HepG2 (cell line): ENCODE results near the gene SMO. TPM values are rescaled to one million over a fixed set of nuclear protein-coding genes. Genes with fewer than 3 reads are reported as not detected.

Experiments
- ELF4 ChIP-seq: sonication (generic); formaldehyde crosslinking; IDR thresholded peaks from 2 replicates; pipeline ENCODE4 v1.5.0; 2020; ENCODE audit warnings: missing genetic modification reagents, mild to moderate bottlenecking, moderate library complexity, borderline replicate concordance
- FOXJ3 ChIP-seq: sonication (generic); formaldehyde crosslinking; IDR thresholded peaks from 2 replicates; pipeline ENCODE4 v1.4.0; 2020; ENCODE audit warnings: missing genetic modification reagents, mild to moderate bottlenecking, borderline replicate concordance
- GATAD1 ChIP-seq: IDR thresholded peaks from 2 replicates; pipeline ENCODE4 v1.6.1; 2016; ENCODE audit warnings: missing genetic modification reagents, missing compliant biosample characterization
- HNF4G ChIP-seq, 2 experiments: sonication (generic) in 1 of 2; formaldehyde crosslinking in 1 of 2; IDR thresholded peaks; 2 replicates each; pipeline versions ENCODE4 v1.4.0 to v1.6.1; 2011 to 2020; ENCODE audit warnings: borderline replicate concordance in 2 of 2, low read depth in 2 of 2, mild to moderate bottlenecking in 2 of 2, low read length in 1 of 2, missing genetic modification reagents in 1 of 2, moderate library complexity in 1 of 2
- KDM2A ChIP-seq: sonication (generic); formaldehyde crosslinking; IDR thresholded peaks from 2 replicates; pipeline ENCODE4 v1.4.0; 2020; ENCODE audit warnings: low read depth, missing genetic modification reagents, borderline replicate concordance
- MAZ ChIP-seq, 2 experiments: sonication (generic) in 1 of 2; formaldehyde crosslinking in 1 of 2; IDR thresholded peaks; 2 replicates each; pipeline versions ENCODE4 v1.5.0 to v1.6.1; 2012 to 2020; ENCODE audit warnings: low read depth in 2 of 2, mild to moderate bottlenecking in 2 of 2, borderline replicate concordance in 1 of 2, improper control_type of control experiment in 1 of 2, low read length in 1 of 2, missing genetic modification reagents in 1 of 2, moderate library complexity in 1 of 2
- MXI1 ChIP-seq: IDR thresholded peaks from 3 replicates; pipeline ENCODE4 v1.6.1; 2012; ENCODE audit warnings: low read depth, low read length, inconsistent platforms, borderline replicate concordance
- NFIB ChIP-seq: sonication (generic); formaldehyde crosslinking; IDR thresholded peaks from 2 replicates; pipeline ENCODE4 v1.9.0; 2021; ENCODE audit warnings: missing genetic modification reagents, mild to moderate bottlenecking, borderline replicate concordance
- NFKBIZ ChIP-seq: IDR thresholded peaks from 2 replicates; pipeline ENCODE4 v1.6.1; 2018; ENCODE audit warnings: missing genetic modification reagents, missing compliant biosample characterization
- POLR2AphosphoS2 ChIP-seq: IDR thresholded peaks from 2 replicates; pipeline ENCODE4 v1.6.1; 2011; ENCODE audit warnings: low read depth, low read length, improper control_type of control experiment
- RAD21 ChIP-seq: fragments of 450-650 bp; formaldehyde crosslinking; IDR thresholded peaks from 2 replicates; pipeline ENCODE4 v1.5.0; 2020; ENCODE audit warnings: mild to moderate bottlenecking
- ZBTB8A ChIP-seq: sonication (generic); formaldehyde crosslinking; IDR thresholded peaks from 2 replicates; pipeline ENCODE4 v1.4.0; 2020; ENCODE audit warnings: mild to moderate bottlenecking, low read depth, missing genetic modification reagents, borderline replicate concordance
- ZNF296 ChIP-seq: sonication (generic); formaldehyde crosslinking; conservative IDR thresholded peaks from 2 replicates; pipeline ENCODE4 v1.5.0; 2020; ENCODE audit warnings: mild to moderate bottlenecking, missing genetic modification reagents
- ZNF496 ChIP-seq: sonication (generic); formaldehyde crosslinking; IDR thresholded peaks from 2 replicates; pipeline ENCODE4 v1.8.1; 2023; ENCODE audit warnings: mild to moderate bottlenecking, moderate library complexity, missing genetic modification reagents; ENCODE audit not compliant: insufficient replicate concordance
- ZNF788 ChIP-seq: sonication (generic); formaldehyde crosslinking; IDR thresholded peaks from 2 replicates; pipeline ENCODE4 v1.5.0; 2020; ENCODE audit warnings: mild to moderate bottlenecking, missing genetic modification reagents, borderline replicate concordance
- ZNF792 ChIP-seq: IDR thresholded peaks from 2 replicates; pipeline ENCODE4 v1.6.1; 2016
- ZSCAN21 ChIP-seq: sonication (generic); formaldehyde crosslinking; IDR thresholded peaks from 2 replicates; pipeline ENCODE4 v1.8.0; 2022; ENCODE audit warnings: mild to moderate bottlenecking, missing genetic modification reagents, moderate library complexity, borderline replicate concordance
- polyA plus RNA-seq, 8 experiments: library from polyadenylated mRNA; depleted of rRNA in 3 of 8; stranded (reverse) in 7 of 8; unstranded in 1 of 8; fragments of >200 nt; fragmentation: Illumina TruSeq in 4 of 8; extraction: Trizol in 4 of 8; gene quantifications; 2 replicates each; pipeline versions ENCODE4 v1.2.1 to v1.2.3, GENCODE V29; 2011 to 2016; ENCODE audit warnings: low read depth in 4 of 8, missing spikeins in 1 of 8, mixed read lengths in 1 of 8; ENCODE audit not compliant: insufficient read depth in 1 of 8
- total RNA-seq, 5 experiments: library from RNA; depleted of rRNA; stranded (reverse); fragments of >200 nt; fragmentation: Illumina TruSeq; extraction: Trizol; gene quantifications; 2 replicates each; pipeline ENCODE4 v1.2.3, GENCODE V29; 2016; ENCODE audit warnings: low read depth in 1 of 5
- TF ChIP-seq, protein P1 (sequence below): sonication (generic); formaldehyde crosslinking; IDR thresholded peaks from 2 replicates; pipeline ENCODE4 v1.4.0; 2020; ENCODE audit warnings: missing genetic modification reagents
- TF ChIP-seq, protein P2 (sequence below), 2 experiments: sonication (generic) in 1 of 2; formaldehyde crosslinking in 1 of 2; IDR thresholded peaks; 2 replicates each; pipeline versions ENCODE4 v1.4.0 to v1.6.1; 2018 to 2020; ENCODE audit warnings: missing genetic modification reagents in 2 of 2, borderline replicate concordance in 1 of 2, low read depth in 1 of 2, mild to moderate bottlenecking in 1 of 2, missing biosample characterization in 1 of 2
- TF ChIP-seq, protein P3 (sequence below): sonication (generic); formaldehyde crosslinking; IDR thresholded peaks from 2 replicates; pipeline ENCODE4; 2020; ENCODE audit warnings: missing genetic modification reagents, mild to moderate bottlenecking, borderline replicate concordance

Gene SMO
- total and polyA plus RNA-seq, 2 of the 13 experiments (the other 11 are each of a cell fraction or from before 2014, with no cell fraction given): 23.8 to 32.3 TPM

DNA sequence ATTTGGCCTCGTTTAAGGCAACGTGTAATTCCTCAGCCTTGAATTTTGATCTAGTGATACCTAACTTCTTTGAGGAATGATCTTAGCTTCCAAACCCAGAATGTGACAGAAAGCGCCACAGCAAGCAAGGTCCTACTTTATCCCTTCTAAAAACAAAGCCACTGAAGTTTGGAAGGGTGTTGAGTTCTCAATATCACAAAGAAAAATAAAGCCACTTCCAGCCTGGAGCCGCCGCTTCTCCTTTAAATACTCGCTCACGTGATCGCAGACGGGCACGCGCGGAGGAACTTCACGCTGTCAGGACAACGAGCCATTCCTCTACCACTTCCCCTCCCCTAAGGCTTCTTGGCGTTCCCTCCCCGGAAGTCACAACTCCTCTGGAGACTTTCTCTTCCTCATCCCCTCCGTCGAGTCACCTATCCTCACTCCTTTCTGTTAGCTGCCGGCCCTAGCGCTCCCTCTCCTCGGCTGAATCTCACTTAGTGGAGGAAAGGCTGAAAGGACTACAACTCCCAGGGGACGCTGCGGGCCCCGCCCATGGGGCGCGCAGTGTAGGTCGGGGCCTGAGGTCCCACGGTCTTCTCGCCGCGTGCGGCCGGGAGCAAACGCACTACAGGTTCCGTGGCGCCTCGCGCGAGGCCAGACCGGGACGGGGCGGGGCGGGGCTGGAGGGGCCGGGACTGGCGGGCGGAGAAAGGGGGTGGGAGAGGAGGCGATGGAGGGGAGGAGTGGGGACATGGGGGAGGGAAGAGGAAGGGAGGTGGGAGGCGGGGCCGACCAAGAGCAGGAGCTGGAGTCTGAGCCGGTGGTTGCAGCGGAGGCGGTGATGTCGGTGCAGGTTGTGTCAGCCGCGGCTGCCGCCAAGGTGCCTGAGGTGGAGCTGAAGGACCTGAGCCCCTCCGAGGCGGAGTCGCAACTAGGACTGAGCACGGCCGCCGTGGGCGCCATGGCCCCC is 36.1 kb downstream of the SMO start, which contains the start of gene AHCYL2 (continued):
- no peak for TF ChIP-seq ZNF496 (CRISPR knock-in tag)
- 0 out of 2 replicates have a peak, but pooled peaks have one; percentile 22 for TF ChIP-seq ZNF792
- TF ChIP-seq KDM2A (CRISPR knock-in tag): peak; percentile 79; the same call in 1 of the 2 replicates
- TF ChIP-seq, protein P1, sequence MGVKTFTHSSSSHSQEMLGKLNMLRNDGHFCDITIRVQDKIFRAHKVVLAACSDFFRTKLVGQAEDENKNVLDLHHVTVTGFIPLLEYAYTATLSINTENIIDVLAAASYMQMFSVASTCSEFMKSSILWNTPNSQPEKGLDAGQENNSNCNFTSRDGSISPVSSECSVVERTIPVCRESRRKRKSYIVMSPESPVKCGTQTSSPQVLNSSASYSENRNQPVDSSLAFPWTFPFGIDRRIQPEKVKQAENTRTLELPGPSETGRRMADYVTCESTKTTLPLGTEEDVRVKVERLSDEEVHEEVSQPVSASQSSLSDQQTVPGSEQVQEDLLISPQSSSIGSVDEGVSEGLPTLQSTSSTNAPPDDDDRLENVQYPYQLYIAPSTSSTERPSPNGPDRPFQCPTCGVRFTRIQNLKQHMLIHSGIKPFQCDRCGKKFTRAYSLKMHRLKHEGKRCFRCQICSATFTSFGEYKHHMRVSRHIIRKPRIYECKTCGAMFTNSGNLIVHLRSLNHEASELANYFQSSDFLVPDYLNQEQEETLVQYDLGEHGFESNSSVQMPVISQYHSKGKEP (CRISPR knock-in tag): no peak
- TF ChIP-seq, protein P2, sequence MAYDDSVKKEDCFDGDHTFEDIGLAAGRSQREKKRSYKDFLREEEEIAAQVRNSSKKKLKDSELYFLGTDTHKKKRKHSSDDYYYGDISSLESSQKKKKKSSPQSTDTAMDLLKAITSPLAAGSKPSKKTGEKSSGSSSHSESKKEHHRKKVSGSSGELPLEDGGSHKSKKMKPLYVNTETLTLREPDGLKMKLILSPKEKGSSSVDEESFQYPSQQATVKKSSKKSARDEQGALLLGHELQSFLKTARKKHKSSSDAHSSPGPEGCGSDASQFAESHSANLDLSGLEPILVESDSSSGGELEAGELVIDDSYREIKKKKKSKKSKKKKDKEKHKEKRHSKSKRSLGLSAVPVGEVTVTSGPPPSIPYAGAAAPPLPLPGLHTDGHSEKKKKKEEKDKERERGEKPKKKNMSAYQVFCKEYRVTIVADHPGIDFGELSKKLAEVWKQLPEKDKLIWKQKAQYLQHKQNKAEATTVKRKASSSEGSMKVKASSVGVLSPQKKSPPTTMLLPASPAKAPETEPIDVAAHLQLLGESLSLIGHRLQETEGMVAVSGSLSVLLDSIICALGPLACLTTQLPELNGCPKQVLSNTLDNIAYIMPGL (CRISPR knock-in tag; IDR thresholded peaks at IDR 0.05; ENCODE audit: borderline replicate concordance in 1 of 2, low read depth in 1 of 2): peak; percentile 13 to 66; a peak in 2 of 4 replicates
- TF ChIP-seq ZBTB8A (CRISPR knock-in tag): no peak
- TF ChIP-seq, protein P3, sequence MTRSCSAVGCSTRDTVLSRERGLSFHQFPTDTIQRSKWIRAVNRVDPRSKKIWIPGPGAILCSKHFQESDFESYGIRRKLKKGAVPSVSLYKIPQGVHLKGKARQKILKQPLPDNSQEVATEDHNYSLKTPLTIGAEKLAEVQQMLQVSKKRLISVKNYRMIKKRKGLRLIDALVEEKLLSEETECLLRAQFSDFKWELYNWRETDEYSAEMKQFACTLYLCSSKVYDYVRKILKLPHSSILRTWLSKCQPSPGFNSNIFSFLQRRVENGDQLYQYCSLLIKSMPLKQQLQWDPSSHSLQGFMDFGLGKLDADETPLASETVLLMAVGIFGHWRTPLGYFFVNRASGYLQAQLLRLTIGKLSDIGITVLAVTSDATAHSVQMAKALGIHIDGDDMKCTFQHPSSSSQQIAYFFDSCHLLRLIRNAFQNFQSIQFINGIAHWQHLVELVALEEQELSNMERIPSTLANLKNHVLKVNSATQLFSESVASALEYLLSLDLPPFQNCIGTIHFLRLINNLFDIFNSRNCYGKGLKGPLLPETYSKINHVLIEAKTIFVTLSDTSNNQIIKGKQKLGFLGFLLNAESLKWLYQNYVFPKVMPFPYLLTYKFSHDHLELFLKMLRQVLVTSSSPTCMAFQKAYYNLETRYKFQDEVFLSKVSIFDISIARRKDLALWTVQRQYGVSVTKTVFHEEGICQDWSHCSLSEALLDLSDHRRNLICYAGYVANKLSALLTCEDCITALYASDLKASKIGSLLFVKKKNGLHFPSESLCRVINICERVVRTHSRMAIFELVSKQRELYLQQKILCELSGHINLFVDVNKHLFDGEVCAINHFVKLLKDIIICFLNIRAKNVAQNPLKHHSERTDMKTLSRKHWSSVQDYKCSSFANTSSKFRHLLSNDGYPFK: peak; percentile 63; the same call in 1 of the 2 replicates
- TF ChIP-seq ELF4 (CRISPR knock-in tag): no peak
- TF ChIP-seq NFKBIZ (CRISPR knock-in tag): no peak
- no peak for TF ChIP-seq NFIB (CRISPR knock-in tag)
- TF ChIP-seq RAD21 (CRISPR knock-in tag): no peak
- TF ChIP-seq MAZ (IDR thresholded peaks at IDR 0.05; ENCODE audit: borderline replicate concordance, low read depth, low read length): peak; percentile 84; the same call in 1 of the 2 replicates
- peak; percentile 72; the same call in 1 of the 2 replicates for TF ChIP-seq MAZ (CRISPR knock-in tag; IDR thresholded peaks at IDR 0.05; ENCODE audit: low read depth)
- TF ChIP-seq ZNF296 (CRISPR knock-in tag): no peak
- no peak for TF ChIP-seq ZSCAN21
- TF ChIP-seq POLR2AphosphoS2: no peak
- TF ChIP-seq GATAD1 (CRISPR knock-in tag): no peak; the same call in none of the 2 replicates
- TF ChIP-seq ZNF788 (CRISPR knock-in tag): peak; percentile 63; the same call in 1 of the 2 replicates
- TF ChIP-seq FOXJ3 (CRISPR knock-in tag): no peak
- TF ChIP-seq MXI1: peak; percentile 70; the same call in 1 of the 3 replicates
- TF ChIP-seq HNF4G (IDR thresholded peaks at IDR 0.05; ENCODE audit: borderline replicate concordance, low read depth, low read length): no peak
- no peak for TF ChIP-seq HNF4G (CRISPR knock-in tag; IDR thresholded peaks at IDR 0.05; ENCODE audit: borderline replicate concordance, low read depth)
